ENCODE measurements around the gene LRMDA. TPM values are rescaled to one million over a fixed set of nuclear protein-coding genes. Genes with fewer than 3 reads are reported as not detected.

LRMDA gene
- total and polyA plus RNA-seq, 4 donors: 12.1 to 40.8 (median 21.6) TPM

DNA sequence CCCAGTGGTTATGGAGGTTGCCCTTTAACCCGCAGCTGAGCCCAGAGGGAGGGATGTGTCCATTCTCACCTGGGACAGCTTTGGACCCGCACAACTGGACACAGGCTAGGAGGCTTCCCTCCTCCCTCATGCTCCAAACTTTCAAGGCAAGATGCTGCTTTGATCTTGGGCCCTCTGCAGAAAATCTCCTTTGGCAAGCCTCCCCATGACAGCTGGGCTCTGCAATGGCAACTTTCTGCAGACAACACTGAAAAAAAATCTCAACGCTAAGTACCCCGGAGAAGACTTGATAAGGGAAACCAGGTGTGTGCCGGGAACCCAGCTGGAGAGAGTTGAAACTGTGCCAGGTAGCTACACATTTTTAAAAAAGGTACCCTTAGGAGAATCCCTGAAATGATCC is 610.1 kb downstream of the LRMDA start:
- peak; percentile 43 to 74 (median 58) for DNase-seq
- H3K4me1 ChIP-seq (ENCODE audit: control insufficient read depth in 5 of 5, insufficient read depth in 5 of 5, low read length in 5 of 5): peaks cover 0 to 10% (median 0%) of the 10 kb centered on the region in 5 donors
- H3K4me3 ChIP-seq: no peak overlapping the region
- H3K9me3 ChIP-seq (ENCODE audit: control insufficient read depth in 4 of 4, insufficient read depth in 3 of 4, low read length in 3 of 4): peaks cover 0 to 10% (median 2%) of the 10 kb centered on the region in 4 donors
- no peaks in the 10 kb centered on the region for H3K27me3 ChIP-seq (ENCODE audit: control insufficient read depth in 3 of 3, insufficient read depth in 3 of 3, low read length in 2 of 3)
- TF ChIP-seq, protein P1, sequence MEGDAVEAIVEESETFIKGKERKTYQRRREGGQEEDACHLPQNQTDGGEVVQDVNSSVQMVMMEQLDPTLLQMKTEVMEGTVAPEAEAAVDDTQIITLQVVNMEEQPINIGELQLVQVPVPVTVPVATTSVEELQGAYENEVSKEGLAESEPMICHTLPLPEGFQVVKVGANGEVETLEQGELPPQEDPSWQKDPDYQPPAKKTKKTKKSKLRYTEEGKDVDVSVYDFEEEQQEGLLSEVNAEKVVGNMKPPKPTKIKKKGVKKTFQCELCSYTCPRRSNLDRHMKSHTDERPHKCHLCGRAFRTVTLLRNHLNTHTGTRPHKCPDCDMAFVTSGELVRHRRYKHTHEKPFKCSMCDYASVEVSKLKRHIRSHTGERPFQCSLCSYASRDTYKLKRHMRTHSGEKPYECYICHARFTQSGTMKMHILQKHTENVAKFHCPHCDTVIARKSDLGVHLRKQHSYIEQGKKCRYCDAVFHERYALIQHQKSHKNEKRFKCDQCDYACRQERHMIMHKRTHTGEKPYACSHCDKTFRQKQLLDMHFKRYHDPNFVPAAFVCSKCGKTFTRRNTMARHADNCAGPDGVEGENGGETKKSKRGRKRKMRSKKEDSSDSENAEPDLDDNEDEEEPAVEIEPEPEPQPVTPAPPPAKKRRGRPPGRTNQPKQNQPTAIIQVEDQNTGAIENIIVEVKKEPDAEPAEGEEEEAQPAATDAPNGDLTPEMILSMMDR (IDR thresholded peaks at IDR 0.05; ENCODE audit: control extremely low read depth, extremely low read depth): no peak
- peaks cover 0 to 4% (median 0%) of the 10 kb centered on the region in 4 donors for H3K36me3 ChIP-seq (ENCODE audit: control insufficient read depth in 4 of 4, insufficient read depth in 4 of 4, low read length in 4 of 4)
- no peak for ATAC-seq (ENCODE audit: insufficient read depth, low FRiP score)
- no peak overlapping the region for H3K27ac ChIP-seq (ENCODE audit: low read depth in 1 of 2, low read length in 1 of 2)
- H3K9ac ChIP-seq (ENCODE audit: insufficient read depth in 1 of 2, low read length in 2 of 2): no peak overlapping the region
- WGBS, 2 donors: 89 to 91% methylated on average over 5 of the region's 5 CpGs

DNA sequence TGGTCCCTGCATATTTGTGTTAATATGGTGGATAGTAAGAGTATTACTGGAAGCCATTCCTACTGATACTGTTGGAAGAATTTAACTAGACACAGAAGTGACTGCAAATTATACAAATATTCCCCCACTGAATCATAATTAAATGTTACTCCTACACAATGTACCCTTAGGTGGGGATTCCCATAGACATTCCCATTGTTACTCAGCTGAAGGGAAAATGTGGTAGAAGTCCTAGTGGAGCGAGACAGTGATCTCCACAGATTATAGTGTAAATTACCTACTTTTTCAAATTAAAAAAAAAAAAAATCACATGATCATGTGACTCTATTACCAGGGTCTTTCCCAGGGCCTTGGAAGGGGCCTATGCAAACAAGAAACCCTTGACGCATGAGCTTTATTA is 611.8 kb downstream of the LRMDA start:
- no peak for DNase-seq
- ATAC-seq (ENCODE audit: insufficient read depth, low FRiP score): no peak
- 98 to 99% methylated on average over 2 of the region's 2 CpGs for WGBS, 2 donors

DNA sequence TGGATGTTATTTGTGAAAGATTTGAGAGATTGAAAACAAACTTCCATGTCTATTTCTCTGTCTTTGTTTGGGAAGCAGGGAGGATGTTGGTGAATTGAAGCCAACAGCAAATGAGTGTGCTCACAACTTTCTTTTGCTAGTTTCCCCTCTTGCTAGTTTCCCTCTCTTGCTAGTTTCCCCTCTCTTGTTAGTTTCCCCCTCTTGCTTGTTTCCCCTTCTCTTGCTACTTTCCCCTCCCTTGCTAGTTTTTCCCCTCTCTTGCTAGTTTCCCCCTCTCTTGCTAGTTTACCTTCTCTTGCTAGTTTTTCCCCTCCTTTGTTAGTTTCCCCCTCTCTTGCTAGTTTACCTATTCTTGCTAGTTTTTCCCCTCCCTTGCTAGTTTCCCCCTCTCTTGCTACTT is 613.3 kb downstream of the LRMDA start:
- ATAC-seq (ENCODE audit: insufficient read depth, low FRiP score) (no peak), DNase-seq (no peak)
- H3K27ac ChIP-seq (ENCODE audit: low read depth in 1 of 2, low read length in 1 of 2): no peak overlapping the region
- no peak overlapping the region for H3K4me3 ChIP-seq
- H3K27me3 ChIP-seq (ENCODE audit: control insufficient read depth in 3 of 3, insufficient read depth in 3 of 3, low read length in 2 of 3): no peaks in the 10 kb centered on the region
- H3K9ac ChIP-seq (ENCODE audit: insufficient read depth in 1 of 2, low read length in 2 of 2): no peak overlapping the region
- no peaks in the 10 kb centered on the region for H3K36me3 ChIP-seq (ENCODE audit: control insufficient read depth in 4 of 4, insufficient read depth in 4 of 4, low read length in 4 of 4)
- no peaks in the 10 kb centered on the region for H3K9me3 ChIP-seq (ENCODE audit: control insufficient read depth in 4 of 4, insufficient read depth in 3 of 4, low read length in 3 of 4)
- TF ChIP-seq, protein P1 (IDR thresholded peaks at IDR 0.05; ENCODE audit: control extremely low read depth, extremely low read depth): no peak
- peaks cover 0 to 10% (median 0%) of the 10 kb centered on the region in 5 donors for H3K4me1 ChIP-seq (ENCODE audit: control insufficient read depth in 5 of 5, insufficient read depth in 5 of 5, low read length in 5 of 5)

More for the DNA sequence above, 611.8 kb downstream of the LRMDA start:
- Histone ChIP-seq H3K4me3 (no peak overlapping the region), H3K27me3 (ENCODE audit: control insufficient read depth in 3 of 3, insufficient read depth in 3 of 3, low read length in 2 of 3) (no peaks in the 10 kb centered on the region), H3K9me3 (ENCODE audit: control insufficient read depth in 4 of 4, insufficient read depth in 3 of 4, low read length in 3 of 4) (peaks cover 0 to 8% (median 2%) of the 10 kb centered on the region in 4 donors), H3K9ac (ENCODE audit: insufficient read depth in 1 of 2, low read length in 2 of 2) (no peak overlapping the region), H3K27ac (ENCODE audit: low read depth in 1 of 2, low read length in 1 of 2) (no peak overlapping the region), H3K36me3 (ENCODE audit: control insufficient read depth in 4 of 4, insufficient read depth in 4 of 4, low read length in 4 of 4) (peaks cover 0 to 4% (median 0%) of the 10 kb centered on the region in 4 donors), H3K4me1 (ENCODE audit: control insufficient read depth in 5 of 5, insufficient read depth in 5 of 5, low read length in 5 of 5) (peaks cover 0 to 10% (median 0%) of the 10 kb centered on the region in 5 donors)
- TF ChIP-seq, protein P1 (IDR thresholded peaks at IDR 0.05; ENCODE audit: control extremely low read depth, extremely low read depth): no peak

DNA sequence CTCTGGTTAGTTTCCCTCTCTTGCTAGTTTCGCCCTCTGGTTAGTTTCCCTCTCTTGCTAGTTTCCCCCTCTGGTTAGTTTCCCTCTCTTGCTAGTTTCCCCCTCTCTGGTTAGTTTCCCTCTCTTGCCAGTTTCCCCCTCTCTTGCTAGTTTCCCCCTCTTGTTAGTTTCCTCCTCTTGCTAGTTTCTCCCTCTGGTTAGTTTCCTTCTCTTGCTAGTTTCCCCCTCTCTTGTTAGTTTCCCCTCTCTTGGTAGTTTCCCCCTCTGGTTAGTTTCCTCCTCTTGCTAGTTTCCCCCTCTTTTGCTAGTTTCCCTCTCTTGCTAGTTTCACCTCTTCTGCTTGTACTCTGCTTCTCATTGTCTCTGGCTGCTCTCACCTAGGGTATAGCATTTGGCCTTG is 613.8 kb downstream of the LRMDA start:
- no peaks in the 10 kb centered on the region for H3K27me3 ChIP-seq (ENCODE audit: control insufficient read depth in 3 of 3, insufficient read depth in 3 of 3, low read length in 2 of 3)
- no peaks in the 10 kb centered on the region for H3K9me3 ChIP-seq (ENCODE audit: control insufficient read depth in 4 of 4, insufficient read depth in 3 of 4, low read length in 3 of 4)
- WGBS, 2 donors: 96 to 100% methylated on average over 1 of the region's 1 CpG
- no peak overlapping the region for H3K4me3 ChIP-seq
- ATAC-seq (ENCODE audit: insufficient read depth, low FRiP score): no peak
- no peak for DNase-seq
- peaks cover 0 to 10% (median 0%) of the 10 kb centered on the region in 5 donors for H3K4me1 ChIP-seq (ENCODE audit: control insufficient read depth in 5 of 5, insufficient read depth in 5 of 5, low read length in 5 of 5)
- TF ChIP-seq, protein P1 (IDR thresholded peaks at IDR 0.05; ENCODE audit: control extremely low read depth, extremely low read depth): no peak
- H3K27ac ChIP-seq (ENCODE audit: low read depth in 1 of 2, low read length in 1 of 2): no peak overlapping the region
- H3K9ac ChIP-seq (ENCODE audit: insufficient read depth in 1 of 2, low read length in 2 of 2): no peak overlapping the region
- no peaks in the 10 kb centered on the region for H3K36me3 ChIP-seq (ENCODE audit: control insufficient read depth in 4 of 4, insufficient read depth in 4 of 4, low read length in 4 of 4)

All from lung (tissue), 12 donors.